GM21390 (cell line): Measurements from ENCODE around the gene ANKRD55.
"Not testable (repeated sequence)": the region's sequence is repeated elsewhere in the genome, so short reads cannot be mapped to it uniquely, and the experiment has no call there.

Experiments used
- ATAC-seq: cut with Tn5 transposase; IDR thresholded peaks from one replicate; pipeline ENCODE4 v1.9.1; 2021; ENCODE audit not compliant: unreplicated experiment

ANKRD55 gene

GRCh38 chr5:56147106-56147505 is 86.0 kb downstream of the ANKRD55 start:
- ATAC-seq, result no peak

GRCh38 chr5:56146674-56147073 is 86.5 kb downstream of the ANKRD55 start:
- ATAC-seq, result no peak

GRCh38 chr5:56145511-56145910 is 87.6 kb downstream of the ANKRD55 start:
- no peak for ATAC-seq

GRCh38 chr5:56145106-56145505 is 88.0 kb downstream of the ANKRD55 start:
- no peak for ATAC-seq

- ATAC-seq, result no peak
Measured at GRCh38 chr5:56144211-56144610, 88.9 kb downstream of the ANKRD55 start.

- no peak for ATAC-seq
Measured at GRCh38 chr5:56143373-56143714, 89.8 kb downstream of the ANKRD55 start.

GRCh38 chr5:56142614-56143372 is 90.3 kb downstream of the ANKRD55 start:
- peak; percentile 81 for ATAC-seq

- ATAC-seq, result no peak
Measured at GRCh38 chr5:56142233-56142613, 90.9 kb downstream of the ANKRD55 start.

- no peak for ATAC-seq
Measured at GRCh38 chr5:56140073-56140472, 93.1 kb downstream of the ANKRD55 start.

- ATAC-seq, result no peak
Measured at GRCh38 chr5:56130664-56131063, 102.5 kb downstream of the ANKRD55 start.

GRCh38 chr5:56129288-56129687 is 103.8 kb downstream of the ANKRD55 start:
- ATAC-seq, result no peak

GRCh38 chr5:56128113-56128512 is 105.0 kb downstream of the ANKRD55 start:
- ATAC-seq, result no peak

- no peak for ATAC-seq
Measured at GRCh38 chr5:56126487-56127179, 106.5 kb downstream of the ANKRD55 start.

- no peak for ATAC-seq
Measured at GRCh38 chr5:56123531-56124243, 109.4 kb downstream of the ANKRD55 start.

- ATAC-seq, result not testable (repeated sequence)
Measured at GRCh38 chr5:56122360-56122985, 110.7 kb downstream of the ANKRD55 start.

- no peak for ATAC-seq
Measured at GRCh38 chr5:56119050-56119449, 114.1 kb downstream of the ANKRD55 start.

- no peak for ATAC-seq
Measured at GRCh38 chr5:56116599-56117141, 116.5 kb downstream of the ANKRD55 start.

GRCh38 chr5:56115589-56115988 is 117.5 kb downstream of the ANKRD55 start:
- no peak for ATAC-seq

GRCh38 chr5:56112526-56113121 is 120.5 kb downstream of the ANKRD55 start:
- ATAC-seq, result no peak

GRCh38 chr5:56111404-56111781 is 121.7 kb downstream of the ANKRD55 start:
- ATAC-seq, result no peak
